Keratinocyte (primary cell): ENCODE results near the gene IFI16. TPM values are rescaled to one million over a fixed set of nuclear protein-coding genes. Genes with fewer than 3 reads are reported as not detected.

Experiments used
- DNase-seq: peaks from one replicate; pipeline ENCODE4 v3.0.0-alpha.2; 2011; ENCODE audit warnings: low read depth, missing footprints, low spot score
- FAIRE-seq: peaks from 2 replicates; lab custom pipeline; 2011; peaks lifted over from hg19 to GRCh38; lab: Jason Lieb, UNC
- H2AFZ ChIP-seq: 2 replicates; pipeline ENCODE4 v1.6.0; 2012; ENCODE audit warnings: low read length, control low read depth, inconsistent platforms; ENCODE audit not compliant: control insufficient read depth
- H3K27ac ChIP-seq: 2 replicates; pipeline ENCODE4 v1.5.1; 2011; ENCODE audit warnings: low read length; ENCODE audit not compliant: control insufficient read depth, insufficient read depth
- H3K27me3 ChIP-seq: 3 replicates; pipeline ENCODE4 v1.6.0; 2011; ENCODE audit warnings: low read length; ENCODE audit not compliant: control insufficient read depth, insufficient read depth; ENCODE audit errors: extremely low read depth
- H3K36me3 ChIP-seq, 2 experiments: 2 replicates in 1 of 2; 3 replicates in 1 of 2; pipeline ENCODE4 v1.5.1; 2011; ENCODE audit warnings: low read length in 2 of 2, mild to moderate bottlenecking in 1 of 2; ENCODE audit not compliant: control insufficient read depth in 2 of 2, insufficient read depth in 2 of 2; ENCODE audit errors: extremely low read depth in 1 of 2
- H3K4me1 ChIP-seq: 3 replicates; pipeline ENCODE4 v1.5.1; 2011; ENCODE audit warnings: low read length; ENCODE audit not compliant: control insufficient read depth, insufficient read depth; ENCODE audit errors: extremely low read depth
- H3K4me2 ChIP-seq: 3 replicates; pipeline ENCODE4 v1.6.0; 2011; ENCODE audit warnings: low read depth, low read length; ENCODE audit not compliant: control insufficient read depth, insufficient read depth; ENCODE audit errors: extremely low read depth
- H3K4me3 ChIP-seq, 3 experiments: fragments of 200-600 bp in 1 of 3; sonication (generic) in 1 of 3; 2 replicates in 2 of 3; 3 replicates in 1 of 3; pipeline ENCODE4 v1.5.1; 2011 to 2016; ENCODE audit warnings: low read length in 3 of 3, mild to moderate bottlenecking in 3 of 3, control low read depth in 2 of 3, inconsistent platforms in 1 of 3, low read depth in 1 of 3, mixed read lengths in 1 of 3, mixed run types in 1 of 3, moderate library complexity in 1 of 3; ENCODE audit not compliant: control insufficient read depth in 2 of 3, insufficient read depth in 2 of 3; ENCODE audit errors: extremely low read depth in 1 of 3
- H3K79me2 ChIP-seq: 2 replicates; pipeline ENCODE4 v1.6.0; 2012; ENCODE audit warnings: low read length; ENCODE audit not compliant: control insufficient read depth, insufficient read depth
- H3K9ac ChIP-seq: 3 replicates; pipeline ENCODE4 v1.6.0; 2011; ENCODE audit warnings: low read length; ENCODE audit not compliant: control insufficient read depth, insufficient read depth; ENCODE audit errors: extremely low read depth
- H3K9me1 ChIP-seq: 3 replicates; pipeline ENCODE4 v1.6.0; 2011; ENCODE audit warnings: low read length; ENCODE audit not compliant: control insufficient read depth, insufficient read depth; ENCODE audit errors: extremely low read depth
- H3K9me3 ChIP-seq: 2 replicates; pipeline ENCODE4 v1.5.1; 2012; ENCODE audit warnings: low read depth, low read length; ENCODE audit not compliant: control insufficient read depth
- H4K20me1 ChIP-seq: 3 replicates; pipeline ENCODE4 v1.6.0; 2011; ENCODE audit warnings: low read length; ENCODE audit not compliant: control insufficient read depth, insufficient read depth; ENCODE audit errors: extremely low read depth
- EZH2 ChIP-seq: IDR thresholded peaks from one replicate; pipeline ENCODE4 v1.6.1; 2012; ENCODE audit warnings: inconsistent platforms, mild to moderate bottlenecking, low read length, moderate library complexity
- dilution Hi-C: fragments of 300-500 bp; cut with MboI; formaldehyde crosslinking; loops from one replicate; pipeline ENCODE4 v1.7.0; 2020; ENCODE audit warnings: low sequenced_read_pairs; ENCODE audit not compliant: extremely low pct_ligation_motif_present
- polyA plus RNA-seq, 5 experiments: library from polyadenylated mRNA; depleted of rRNA in 3 of 5; stranded (reverse) in 3 of 5; stranded (forward) in 1 of 5; unstranded in 1 of 5; fragments of >200 nt; gene quantifications; 1 replicate in 1 of 5; 2 replicates in 3 of 5; 3 replicates in 1 of 5; pipeline versions ENCODE4 v1.2.1 to v1.2.3, GENCODE V29; 2011 to 2012; ENCODE audit warnings: missing spikeins in 2 of 5, low read depth in 1 of 5, low replicate concordance in 1 of 5
- TF ChIP-seq, protein P1 (sequence below), 3 experiments: IDR thresholded peaks in 1 of 3; conservative IDR thresholded peaks in 1 of 3; optimal IDR thresholded peaks in 1 of 3; 2 replicates in 2 of 3; 3 replicates in 1 of 3; pipeline versions ENCODE3 to v1.5.1; 2011; ENCODE audit warnings: low read length in 3 of 3, mild to moderate bottlenecking in 3 of 3, moderate library complexity in 2 of 3, control low read depth in 1 of 3, inconsistent platforms in 1 of 3; ENCODE audit not compliant: insufficient read depth in 2 of 3; ENCODE audit errors: extremely low read depth in 1 of 3

Gene IFI16
- polyA plus RNA-seq, 1 donor (not counting 4 experiments of a cell fraction or from before 2014, with no cell fraction given) = 193 TPM

DNA sequence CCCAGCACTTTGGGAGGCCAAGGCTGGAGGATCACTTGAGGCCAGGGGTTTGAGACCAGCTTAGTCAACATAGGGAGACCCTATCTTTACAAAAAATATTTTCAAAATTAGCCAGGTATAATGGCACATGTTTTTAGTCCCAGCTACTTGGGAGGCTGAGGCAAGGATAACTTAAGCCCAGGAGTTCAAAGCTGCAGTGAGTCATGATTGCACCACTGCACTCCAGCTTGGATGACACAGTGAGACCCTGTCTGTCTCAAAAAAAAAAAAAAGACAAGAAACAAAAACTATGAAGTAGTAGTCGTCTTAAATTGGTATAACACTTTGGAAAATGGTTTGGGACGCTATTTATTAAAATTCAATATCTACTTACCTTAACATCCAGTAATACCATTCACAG is 59.2 kb downstream of the IFI16 start:
- Histone ChIP-seq H4K20me1 (no peaks in the 10 kb centered on the region), H3K27ac (no peak overlapping the region), H2AFZ (no peak overlapping the region), H3K36me3 (no peaks in the 10 kb centered on the region), H3K9me3 (no peaks in the 10 kb centered on the region), H3K9ac (no peak overlapping the region), H3K4me2 (no peak overlapping the region), H3K4me3 (no peak overlapping the region), H3K9me1 (no peaks in the 10 kb centered on the region), H3K79me2 (no peaks in the 10 kb centered on the region), H3K27me3 (no peaks in the 10 kb centered on the region), H3K4me1 (no peaks in the 10 kb centered on the region)
- DNase-seq = no peak
- dilution Hi-C loops = no loop called here
- no peak for TF ChIP-seq EZH2
- TF ChIP-seq, protein P1, sequence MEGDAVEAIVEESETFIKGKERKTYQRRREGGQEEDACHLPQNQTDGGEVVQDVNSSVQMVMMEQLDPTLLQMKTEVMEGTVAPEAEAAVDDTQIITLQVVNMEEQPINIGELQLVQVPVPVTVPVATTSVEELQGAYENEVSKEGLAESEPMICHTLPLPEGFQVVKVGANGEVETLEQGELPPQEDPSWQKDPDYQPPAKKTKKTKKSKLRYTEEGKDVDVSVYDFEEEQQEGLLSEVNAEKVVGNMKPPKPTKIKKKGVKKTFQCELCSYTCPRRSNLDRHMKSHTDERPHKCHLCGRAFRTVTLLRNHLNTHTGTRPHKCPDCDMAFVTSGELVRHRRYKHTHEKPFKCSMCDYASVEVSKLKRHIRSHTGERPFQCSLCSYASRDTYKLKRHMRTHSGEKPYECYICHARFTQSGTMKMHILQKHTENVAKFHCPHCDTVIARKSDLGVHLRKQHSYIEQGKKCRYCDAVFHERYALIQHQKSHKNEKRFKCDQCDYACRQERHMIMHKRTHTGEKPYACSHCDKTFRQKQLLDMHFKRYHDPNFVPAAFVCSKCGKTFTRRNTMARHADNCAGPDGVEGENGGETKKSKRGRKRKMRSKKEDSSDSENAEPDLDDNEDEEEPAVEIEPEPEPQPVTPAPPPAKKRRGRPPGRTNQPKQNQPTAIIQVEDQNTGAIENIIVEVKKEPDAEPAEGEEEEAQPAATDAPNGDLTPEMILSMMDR (optimal IDR thresholded peaks at IDR 0.05 in 1 of 3, IDR thresholded peaks at IDR 0.05 in 1 of 3, conservative IDR thresholded peaks at IDR 0.05 in 1 of 3; ENCODE audit: extremely low read depth in 1 of 3, insufficient read depth in 2 of 3, low read length in 3 of 3) = no peak
- FAIRE-seq = no peak

DNA sequence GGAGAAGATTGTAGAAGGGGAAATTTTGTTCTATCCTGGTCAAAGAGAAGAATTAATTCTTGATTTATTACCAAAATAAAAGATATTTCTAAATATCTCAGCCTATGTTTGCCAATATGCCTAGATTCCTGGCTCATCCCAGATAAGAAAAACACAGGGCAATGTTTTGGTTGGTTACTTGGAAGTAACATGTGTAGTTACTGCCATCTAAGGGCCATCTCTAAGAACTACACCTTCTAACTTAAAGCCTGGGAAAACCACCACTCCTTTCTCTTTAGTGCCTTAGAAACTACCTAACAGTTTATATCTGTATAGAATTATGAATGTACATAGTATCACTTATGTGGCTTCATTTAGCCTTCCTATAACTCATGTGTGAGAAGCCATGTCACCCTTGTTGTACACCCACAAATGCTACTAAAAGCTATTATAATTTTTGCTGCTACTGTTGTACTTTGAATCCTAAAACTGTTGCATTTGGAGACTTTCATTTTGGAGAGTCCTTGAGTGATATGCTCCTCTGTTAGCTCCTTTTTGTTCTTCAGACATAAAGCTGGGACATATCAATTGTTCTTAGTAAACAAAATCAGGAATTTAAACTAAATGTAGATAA is 62.4 kb downstream of the IFI16 start:
- Histone ChIP-seq H2AFZ (no peak overlapping the region), H3K27me3 (no peaks in the 10 kb centered on the region), H3K9me3 (no peaks in the 10 kb centered on the region), H3K9ac (no peak overlapping the region), H3K4me3 (no peak overlapping the region), H3K79me2 (no peaks in the 10 kb centered on the region), H3K36me3 (no peaks in the 10 kb centered on the region), H3K4me1 (no peaks in the 10 kb centered on the region), H3K4me2 (no peak overlapping the region), H3K27ac (no peak overlapping the region), H3K9me1 (no peaks in the 10 kb centered on the region), H4K20me1 (no peaks in the 10 kb centered on the region)
- dilution Hi-C loops = no loop called here
- FAIRE-seq = peak; percentile 72
- no peak for TF ChIP-seq EZH2
- TF ChIP-seq, protein P1 (optimal IDR thresholded peaks at IDR 0.05 in 1 of 3, IDR thresholded peaks at IDR 0.05 in 1 of 3, conservative IDR thresholded peaks at IDR 0.05 in 1 of 3; ENCODE audit: extremely low read depth in 1 of 3, insufficient read depth in 2 of 3, low read length in 3 of 3) = peak in 2 of 3 experiments; percentile 47 to 57
- DNase-seq = peak; percentile 72
